ENCODE data around the gene SMIM45.
A peak's percentile ranks its signal among the peaks of the same experiment; 100 is the strongest.

SMIM45 gene

DNA sequence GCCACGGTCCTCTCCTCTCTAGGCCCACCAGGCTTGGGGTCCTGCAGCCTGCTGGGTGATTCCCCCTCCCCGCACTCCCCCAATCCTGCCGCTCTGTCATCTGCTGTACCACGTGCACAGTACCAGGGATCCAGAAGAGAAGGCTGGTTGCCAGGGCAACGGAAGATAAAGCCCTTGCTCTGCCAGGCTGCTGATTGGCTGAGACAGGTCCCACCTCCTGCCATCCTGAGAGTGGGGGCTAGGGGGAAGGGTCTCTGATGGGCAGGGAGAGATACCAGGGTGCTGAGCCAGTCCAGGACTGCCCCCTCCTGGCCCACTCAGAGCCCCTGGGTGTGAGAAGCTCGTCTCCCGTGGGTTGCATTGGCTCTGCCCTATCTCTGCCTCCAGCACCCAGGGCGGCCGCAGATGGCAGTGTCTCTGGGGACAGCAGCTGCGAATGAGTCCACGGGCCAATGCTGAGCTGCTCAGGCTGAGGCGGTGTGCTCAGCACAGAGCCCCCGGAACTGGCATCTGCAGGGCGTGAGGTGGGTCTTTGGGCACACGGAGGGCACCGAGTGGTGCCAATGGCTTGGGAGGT is at the start of gene SMIM45:
SMIM45 (plus strand) TSS at position 253 of the 577 bp plus-strand sequence.
- no peak for DNase-seq

DNA sequence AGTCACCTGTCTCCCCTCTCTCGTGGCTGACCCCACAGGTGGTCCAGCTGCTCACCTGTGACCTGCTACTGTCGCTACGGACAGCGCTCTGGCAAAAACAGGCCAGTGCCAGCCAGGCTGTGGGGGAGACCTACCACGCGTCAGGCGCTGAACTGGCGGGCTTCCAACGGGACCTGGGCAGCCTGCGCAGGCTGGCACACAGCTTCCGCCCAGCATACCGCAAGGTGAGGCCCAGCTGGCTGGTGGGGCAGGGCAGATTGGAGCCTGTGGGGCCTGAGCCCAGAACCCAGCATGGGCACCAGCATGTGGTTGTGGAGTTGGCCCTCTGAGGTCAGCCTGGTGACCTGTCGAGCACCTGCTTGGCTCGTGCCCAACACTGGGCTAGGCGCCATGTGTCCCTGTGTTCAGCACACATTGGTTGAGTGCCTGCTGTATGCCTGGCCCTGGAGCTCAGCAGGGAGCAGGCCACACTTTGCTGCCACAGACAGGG is 49.0 kb upstream of the SMIM45 start:
- peak; percentile 31 for DNase-seq

DNA sequence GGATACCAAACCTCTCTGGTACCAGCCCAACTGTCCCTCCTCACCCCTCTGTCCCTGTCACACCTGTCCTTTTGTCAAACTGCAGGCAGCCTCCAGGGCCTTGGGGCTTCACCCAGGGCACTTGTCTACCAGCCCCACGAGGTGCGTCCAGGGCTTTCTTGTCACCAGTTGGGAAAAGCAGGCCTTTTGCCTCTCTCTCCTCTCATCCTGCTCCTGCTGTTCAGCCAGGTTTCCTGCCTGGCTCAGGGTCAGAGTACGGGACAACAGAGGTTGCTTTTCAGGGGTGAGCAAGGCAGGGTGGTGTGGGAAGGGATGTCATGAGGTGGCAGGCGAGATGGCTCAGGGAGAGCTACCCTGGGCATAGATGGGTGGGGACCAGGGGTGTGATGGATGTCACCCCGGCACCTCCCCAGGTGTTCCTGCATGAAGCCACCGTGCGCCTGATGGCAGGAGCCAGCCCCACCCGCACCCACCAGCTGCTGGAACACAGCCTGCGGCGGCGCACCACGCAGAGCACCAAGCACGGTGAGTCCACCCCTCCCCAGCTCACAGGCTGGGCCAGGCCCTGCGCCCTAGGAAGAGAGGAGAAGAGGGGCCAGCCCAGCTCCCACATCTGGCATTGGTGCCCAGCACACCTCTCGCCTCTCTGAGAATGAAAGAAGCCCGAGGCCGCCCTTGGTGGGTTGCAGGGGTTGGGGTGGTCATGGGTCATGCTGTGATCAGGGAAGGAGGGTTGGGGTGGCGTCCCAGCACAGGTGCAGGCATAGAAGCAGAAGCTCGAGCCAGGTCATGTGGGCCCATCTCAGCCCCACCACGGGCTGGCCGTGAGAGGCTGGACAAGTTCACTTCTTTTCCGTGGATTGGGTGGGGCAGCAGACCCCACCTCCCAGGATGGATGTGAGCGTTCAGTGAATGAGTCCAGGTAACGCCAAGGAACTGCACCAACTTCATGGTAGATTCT is 47.2 kb upstream of the SMIM45 start:
- DNase-seq: no peak

DNA sequence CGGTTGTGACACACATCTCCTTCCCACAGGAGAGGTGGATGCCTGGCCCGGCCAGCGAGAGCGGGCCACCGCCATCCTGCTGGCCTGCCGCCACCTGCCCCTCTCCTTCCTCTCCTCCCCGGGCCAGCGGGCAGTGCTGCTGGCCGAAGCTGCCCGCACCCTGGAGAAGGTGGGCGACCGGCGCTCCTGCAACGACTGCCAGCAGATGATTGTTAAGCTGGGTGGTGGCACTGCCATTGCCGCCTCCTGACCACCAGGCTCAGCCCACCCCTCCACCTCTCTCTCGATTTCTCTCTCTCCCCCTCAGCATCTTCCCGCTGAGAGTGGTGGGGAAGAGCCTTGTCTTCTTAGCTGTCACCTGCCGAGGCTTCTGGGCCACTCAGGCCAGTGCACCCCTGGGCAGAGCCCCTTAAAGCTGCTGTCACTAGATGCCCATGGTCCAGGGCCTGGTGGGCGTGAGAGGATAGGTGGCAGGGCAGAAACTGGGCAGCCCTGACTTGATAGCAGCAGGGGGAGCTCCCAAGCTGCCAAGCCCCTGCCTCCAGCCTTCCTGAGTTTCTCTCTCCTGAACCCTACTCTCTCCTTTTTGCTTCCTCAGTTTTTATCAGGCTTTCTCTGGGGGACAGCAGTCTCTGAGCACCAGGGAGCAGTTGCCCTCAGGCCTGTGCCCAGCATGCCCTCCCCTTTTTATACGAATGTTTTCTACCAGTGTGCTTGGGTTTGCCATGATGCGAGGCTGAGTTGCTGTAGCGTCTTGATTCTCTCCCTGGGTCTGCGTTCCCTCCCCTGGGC is 46.3 kb upstream of the SMIM45 start:
- no peak for DNase-seq

GRCh38 chr22:41906822-41907221 is 45.1 kb upstream of the SMIM45 start:
- DNase-seq: no peak

DNA sequence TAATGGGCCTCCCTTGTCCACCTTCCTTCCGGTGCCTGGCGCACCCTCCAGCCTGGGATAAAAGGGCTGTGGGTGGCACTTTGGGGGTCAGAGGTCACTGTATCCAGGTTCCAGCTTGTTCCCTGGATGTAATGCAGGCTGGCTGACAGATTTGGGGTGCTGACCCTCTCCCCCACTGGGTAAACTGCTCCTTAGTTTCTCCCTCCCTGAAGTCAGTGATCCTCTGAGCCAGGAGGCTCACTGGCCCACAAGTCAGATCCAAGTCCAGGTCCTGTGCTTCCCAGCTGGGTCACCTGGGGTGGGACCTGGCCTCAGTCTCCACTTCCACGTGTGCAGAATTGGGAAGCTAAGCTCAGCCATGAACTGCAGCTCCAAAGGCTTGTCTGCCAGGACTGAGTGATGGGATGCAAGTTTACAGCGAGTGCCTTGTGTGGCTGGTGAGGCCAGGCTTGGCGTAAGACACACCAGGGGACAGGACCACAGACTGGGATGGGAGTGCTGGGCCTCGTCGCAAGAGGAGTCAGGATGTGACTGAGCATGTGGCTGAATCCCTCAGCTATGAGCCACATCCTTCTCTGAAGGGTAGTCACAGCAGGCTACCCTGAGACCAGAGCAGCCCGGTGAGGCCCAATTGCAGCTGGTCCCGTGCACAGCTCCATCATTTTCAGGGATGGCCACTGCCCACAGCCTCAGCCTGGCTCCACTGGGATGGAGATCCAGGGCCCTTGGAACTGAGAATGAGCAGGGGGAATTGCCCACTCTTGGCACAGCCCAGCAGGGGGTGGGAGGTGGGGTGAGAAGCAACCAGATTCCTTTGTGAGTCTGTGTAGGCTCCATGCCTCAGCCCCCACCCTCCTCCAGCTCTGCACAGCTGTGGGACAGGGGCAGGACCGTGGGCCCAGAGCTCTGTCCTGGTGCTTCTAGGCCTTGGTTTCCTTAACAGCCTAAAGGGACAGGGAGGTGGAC is 44.2 kb upstream of the SMIM45 start:
- DNase-seq: no peak

GRCh38 chr22:41908411-41909309 is 43.3 kb upstream of the SMIM45 start:
- DNase-seq: no peak

DNA sequence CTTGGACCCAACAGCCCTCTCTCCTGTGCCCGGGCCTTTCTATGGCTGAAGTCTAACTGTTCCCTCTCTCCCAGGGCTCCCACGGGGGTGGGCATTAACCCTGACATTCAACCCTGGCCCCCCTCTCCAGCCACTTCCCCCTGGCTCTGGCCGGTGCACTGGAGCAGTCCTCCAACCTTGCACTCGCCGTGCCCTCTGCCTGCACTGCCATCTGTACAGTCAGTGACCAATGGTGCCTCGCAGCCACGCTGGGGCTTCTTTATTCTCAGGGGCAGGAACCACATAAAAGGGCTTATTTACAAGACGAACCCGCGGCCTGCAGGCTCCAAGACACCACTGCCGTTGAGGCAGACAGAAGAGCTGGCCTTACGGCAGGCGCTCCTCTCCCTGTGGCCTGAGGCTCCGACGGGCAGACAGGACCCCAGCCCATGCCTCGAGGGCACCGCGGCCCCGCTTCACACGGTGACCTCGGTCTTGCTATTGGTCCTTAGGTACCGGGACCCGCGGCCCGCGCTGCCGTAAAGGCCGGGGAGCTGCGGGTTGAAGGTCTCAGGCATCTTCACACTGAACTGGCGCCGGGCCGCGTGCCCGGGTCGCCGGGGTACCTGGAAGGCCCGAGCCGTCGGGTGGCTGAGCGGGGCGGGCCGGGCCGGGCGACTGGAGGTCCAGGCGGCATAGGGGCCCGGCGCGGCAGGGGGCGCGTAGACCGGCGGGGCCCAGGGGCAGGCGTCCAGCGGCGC is 42.5 kb upstream of the SMIM45 start:
- no peak for DNase-seq

GRCh38 chr22:41910050-41911000 is 41.6 kb upstream of the SMIM45 start:
- no peak for DNase-seq

- DNase-seq: no peak
Observed at GRCh38 chr22:41911001-41911611, 40.8 kb upstream of the SMIM45 start.

DNA sequence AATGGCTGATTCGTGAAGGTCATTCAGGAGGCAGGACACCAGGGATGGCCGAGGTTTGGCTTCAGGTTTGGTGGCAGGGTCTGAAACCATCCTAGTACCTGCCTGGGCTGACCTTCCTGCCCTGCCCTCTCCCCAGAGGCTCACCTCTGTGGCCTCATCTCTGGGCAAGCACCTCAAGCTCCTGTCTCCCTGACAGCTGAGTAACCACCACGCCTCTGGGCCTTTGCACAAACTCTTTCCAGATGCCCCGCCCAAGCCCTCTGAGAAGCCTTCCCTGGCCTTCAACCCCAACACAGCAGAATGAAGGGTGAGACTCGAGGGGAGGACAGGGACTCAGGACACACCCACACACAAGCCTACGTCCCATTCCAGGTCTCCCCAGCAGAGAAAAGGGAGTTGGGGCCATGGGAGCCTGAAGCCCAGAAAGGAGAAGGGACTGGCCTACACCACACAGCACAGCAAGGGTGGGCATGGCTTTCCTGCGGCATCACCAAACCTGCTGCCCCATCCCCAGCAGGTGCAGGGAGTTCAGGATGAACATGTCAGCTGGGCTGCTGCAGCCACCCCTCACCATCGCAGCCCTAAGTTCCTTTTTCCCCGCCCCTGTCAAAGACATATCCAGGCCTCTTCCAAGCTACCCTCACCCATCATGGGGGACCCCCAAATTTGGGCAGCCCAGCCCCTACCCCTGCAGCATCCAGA is 39.5 kb upstream of the SMIM45 start:
- DNase-seq: no peak

DNA sequence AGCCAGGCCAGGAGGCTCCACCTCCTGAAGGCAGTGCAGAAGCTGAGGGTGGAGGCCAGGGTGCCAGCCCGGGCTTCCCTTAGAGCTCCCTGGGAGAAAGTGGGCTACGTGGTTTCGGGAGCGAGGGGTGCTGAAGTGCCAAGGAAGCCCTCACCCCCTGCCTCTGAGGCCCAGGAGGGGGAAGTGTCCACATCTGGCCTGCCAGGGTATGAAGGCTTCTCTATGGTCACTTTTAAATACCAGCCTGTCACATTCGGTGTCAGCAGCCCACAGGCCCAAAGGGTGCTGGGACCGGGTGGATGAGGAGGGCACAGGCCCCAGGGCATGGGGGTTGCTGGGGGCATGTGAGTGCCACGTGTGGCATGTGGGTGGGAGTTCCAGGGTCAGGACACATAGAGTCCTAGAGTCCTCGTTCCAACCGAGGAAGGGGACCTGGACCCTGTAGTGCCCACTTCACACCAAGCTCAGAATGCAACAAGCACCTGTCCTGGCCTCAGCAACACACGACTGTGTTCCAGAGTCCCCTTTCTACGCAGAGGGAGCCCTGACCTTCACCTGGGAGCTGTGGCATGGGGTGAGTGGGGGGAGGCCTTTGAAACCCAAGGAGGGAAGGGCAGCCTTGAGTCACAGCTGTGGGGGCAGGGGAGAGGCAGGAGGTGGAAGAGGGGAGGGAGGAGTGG is 38.8 kb upstream of the SMIM45 start:
- no peak for DNase-seq

- DNase-seq: no peak
Observed at GRCh38 chr22:41913842-41914534, 38.0 kb upstream of the SMIM45 start.

DNA sequence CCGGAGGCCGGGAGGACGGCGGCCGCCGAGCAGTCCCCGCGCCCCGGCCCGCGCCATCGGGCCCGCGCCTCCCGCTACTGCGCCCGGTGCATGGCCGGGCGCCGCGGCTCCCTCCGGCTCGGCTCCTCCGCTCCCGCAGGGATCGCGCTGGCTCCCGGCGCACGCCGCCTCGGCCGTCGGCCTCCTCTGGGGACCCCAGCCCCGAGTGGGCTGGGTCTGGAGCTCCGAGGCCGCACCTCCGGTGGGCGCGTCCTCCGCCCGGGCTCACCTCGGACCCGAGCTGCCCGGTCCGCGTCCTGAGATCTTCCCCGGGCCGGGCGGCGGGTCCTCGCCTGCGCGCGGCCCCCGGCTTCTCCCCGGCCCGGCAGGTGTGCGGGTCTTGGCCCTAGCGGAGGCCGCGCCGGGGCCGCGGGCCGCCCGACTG is 37.3 kb upstream of the SMIM45 start:
- no peak for DNase-seq

DNA sequence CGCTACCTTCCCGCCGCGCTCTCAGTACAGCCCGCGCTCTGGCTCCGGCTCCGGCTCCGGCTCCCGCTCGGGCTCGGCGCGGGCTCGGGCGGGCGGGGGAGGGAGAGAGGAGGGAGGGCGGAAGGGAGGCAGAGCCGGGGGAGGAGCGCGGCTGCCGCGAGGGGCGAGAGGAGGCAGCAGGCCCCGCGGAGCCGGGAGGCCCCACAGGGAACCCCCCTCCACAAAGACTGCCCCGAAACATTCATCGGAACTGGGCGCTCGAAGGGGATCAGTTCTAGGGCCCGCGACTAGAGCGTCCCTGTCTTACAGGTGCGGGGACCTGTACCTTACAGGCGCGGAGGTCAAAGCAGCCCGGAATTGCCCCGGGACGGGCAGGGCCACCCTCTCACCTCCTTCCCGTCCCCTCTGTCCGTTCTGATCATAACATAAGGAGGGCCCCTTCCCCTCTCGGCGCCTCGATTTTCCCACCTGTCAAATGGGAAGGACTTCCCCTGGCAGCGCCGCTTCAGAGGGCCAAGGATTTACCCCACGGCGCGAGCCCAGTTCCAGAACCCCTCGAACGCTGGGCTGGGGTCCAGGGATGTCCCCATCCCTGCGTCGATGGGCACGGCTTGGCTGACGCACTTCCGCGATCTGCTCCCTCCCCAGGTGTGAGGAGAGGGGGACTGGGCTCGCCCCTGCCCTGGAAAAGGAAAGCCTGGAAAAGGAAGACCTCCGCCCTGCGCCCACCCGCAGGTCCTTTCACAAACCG is 36.7 kb upstream of the SMIM45 start, which contains the start of gene SHISA8:
SHISA8 (minus strand) TSS at position 40 of the 751 bp plus-strand sequence. CDS start 407 bp downstream, outside the sequence.
- no peak for DNase-seq
